ENCODE measurements around the gene CELF4. TPM values are rescaled to one million over a fixed set of nuclear protein-coding genes. Genes with fewer than 3 reads are reported as not detected.

The CELF4 gene
- total and polyA plus RNA-seq, 2 donors (not counting 3 experiments of a cell fraction or from before 2014, with no cell fraction given): not detected

GRCh38 chr18:37243741-37244140 lies 321.9 kb downstream of the CELF4 start:
- Histone ChIP-seq H3K4me1 (ENCODE audit: control insufficient read depth, extremely low read depth, insufficient read depth, low read length) (no peaks in the 10 kb centered on the region), H3K79me2 (ENCODE audit: control insufficient read depth, insufficient read depth, low read length) (no peaks in the 10 kb centered on the region), H3K36me3 (ENCODE audit: control insufficient read depth in 2 of 2, extremely low read depth in 1 of 2, insufficient read depth in 2 of 2, low read length in 2 of 2) (no peaks in the 10 kb centered on the region), H3K4me2 (ENCODE audit: insufficient read depth, low read length) (no peak overlapping the region), H3K9me3 (replicated peaks; ENCODE audit: control insufficient read depth, insufficient read depth, low read length) (no peaks in the 10 kb centered on the region), H3K27ac (ENCODE audit: insufficient read depth, low read depth, low read length) (no peak overlapping the region), H2AFZ (ENCODE audit: low read depth, low read length) (no peak overlapping the region), H4K20me1 (replicated peaks; ENCODE audit: control insufficient read depth, extremely low read depth, insufficient read depth, low read length) (no peaks in the 10 kb centered on the region), H3K4me3 (replicated peaks in 1 of 3; ENCODE audit: insufficient read depth in 1 of 3, low read depth in 1 of 3, low read length in 3 of 3) (no peak overlapping the region), H3K9me1 (replicated peaks; ENCODE audit: control insufficient read depth, extremely low read depth, insufficient read depth, low read length) (no peaks in the 10 kb centered on the region), H3K27me3 (ENCODE audit: control insufficient read depth in 2 of 2, insufficient read depth in 2 of 2, low read length in 2 of 2) (peaks cover 11 to 25% of the 10 kb centered on the region in 2 experiments), H3K9ac (replicated peaks; ENCODE audit: extremely low read depth, insufficient read depth, low read length) (no peak overlapping the region)
- BruUV-seq (replicated peaks): no TSS peak
- no peak for DNase-seq (ENCODE audit: low read depth, low spot score)
- POLR2A ChIA-PET: no interaction called here
- CTCF ChIA-PET: no interaction called here
- FAIRE-seq: no peak
- dilution Hi-C loops (cut with MboI; ENCODE audit: extremely low pct_ligation_motif_present, low sequenced_read_pairs) (no loop called here), intact Hi-C loops (cut with micrococcal nuclease) (no loop called here)
- TF ChIP-seq MAX (IDR thresholded peaks at IDR 0.05; ENCODE audit: insufficient read depth, insufficient read length) (no peak), POLR2A (IDR thresholded peaks at IDR 0.05; ENCODE audit: low read depth, low read length) (no peak), JUN (IDR thresholded peaks at IDR 0.05; ENCODE audit: borderline replicate concordance, insufficient read depth, insufficient read length, low read depth) (no peak), POLR2AphosphoS5 (IDR thresholded peaks at IDR 0.05; ENCODE audit: insufficient read depth, low read depth, low read length) (no peak), CTCF (IDR thresholded peaks at IDR 0.05; ENCODE audit: extremely low read depth in 1 of 2, insufficient read depth in 1 of 2, low read depth in 1 of 2, low read length in 2 of 2) (no peak), EZH2 (IDR thresholded peaks at IDR 0.05; ENCODE audit: borderline replicate concordance, low read depth, low read length, severe bottlenecking) (no peak), GATA2 (IDR thresholded peaks at IDR 0.05; ENCODE audit: insufficient read depth, insufficient read length, low read depth, low read length) (no peak), FOS (IDR thresholded peaks at IDR 0.05; ENCODE audit: borderline replicate concordance, insufficient read depth, low read length) (no peak), MYC (IDR thresholded peaks at IDR 0.05; ENCODE audit: low read depth, low read length) (no peak)
